H9 (cell line): ENCODE measurements around the gene DEPDC5. TPM values are rescaled to one million over a fixed set of nuclear protein-coding genes. Genes with fewer than 3 reads are reported as not detected.

ENCODE experiments used
- DNase-seq: peaks from one replicate; pipeline ENCODE4 v3.0.0-alpha.2; 2017
- H2AFZ ChIP-seq: one replicate; pipeline ENCODE4 v1.6.1; 2013; ENCODE audit warnings: mild to moderate bottlenecking, low read length, control low read depth, moderate library complexity
- H2AK5ac ChIP-seq: 2 replicates; pipeline ENCODE4 v1.6.1; 2013; ENCODE audit warnings: low read length, control low read depth, mixed read lengths; ENCODE audit not compliant: insufficient read length
- H2BK120ac ChIP-seq: one replicate; pipeline ENCODE4 v1.6.1; 2013; ENCODE audit warnings: low read depth, mild to moderate bottlenecking, low read length, control low read depth, inconsistent platforms; ENCODE audit not compliant: poor library complexity, severe bottlenecking
- H2BK12ac ChIP-seq: 2 replicates; pipeline ENCODE4 v1.6.1; 2013; ENCODE audit warnings: low read length, control low read depth, mixed read lengths, low read depth; ENCODE audit not compliant: insufficient read length
- H2BK15ac ChIP-seq: 2 replicates; pipeline ENCODE4 v1.6.1; 2013; ENCODE audit warnings: low read depth, low read length, control low read depth
- H2BK20ac ChIP-seq: one replicate; pipeline ENCODE4 v1.6.1; 2013; ENCODE audit warnings: low read depth, mild to moderate bottlenecking, low read length, control low read depth, inconsistent platforms; ENCODE audit not compliant: poor library complexity, severe bottlenecking
- H2BK5ac ChIP-seq: 2 replicates; pipeline ENCODE4 v1.6.1; 2013; ENCODE audit warnings: low read length, control low read depth, mixed read lengths; ENCODE audit not compliant: insufficient read length
- H3K14ac ChIP-seq: 2 replicates; pipeline ENCODE4 v1.6.1; 2013; ENCODE audit warnings: low read length, control low read depth; ENCODE audit not compliant: insufficient read depth
- H3K18ac ChIP-seq: 2 replicates; pipeline ENCODE4 v1.6.1; 2013; ENCODE audit warnings: low read depth, mild to moderate bottlenecking, mixed read lengths, low read length, control low read depth; ENCODE audit not compliant: insufficient read length
- H3K23ac ChIP-seq: 2 replicates; pipeline ENCODE4 v1.6.1; 2013; ENCODE audit warnings: low read length, control low read depth, mixed read lengths, low read depth; ENCODE audit not compliant: insufficient read length
- H3K23me2 ChIP-seq: 2 replicates; pipeline ENCODE4 v1.6.1; 2013; ENCODE audit warnings: low read depth, mild to moderate bottlenecking, mixed read lengths, low read length, control low read depth; ENCODE audit not compliant: insufficient read length, poor library complexity, severe bottlenecking
- H3K27ac ChIP-seq: 2 replicates; pipeline ENCODE4 v1.5.1; 2013; ENCODE audit warnings: low read length, control low read depth, mixed read lengths, low read depth; ENCODE audit not compliant: insufficient read length
- H3K27me3 ChIP-seq: 2 replicates; pipeline ENCODE4 v1.6.1; 2013; ENCODE audit warnings: low read length, control low read depth, inconsistent platforms; ENCODE audit not compliant: insufficient read depth
- H3K4ac ChIP-seq: 2 replicates; pipeline ENCODE4 v1.6.1; 2013; ENCODE audit warnings: low read depth, mild to moderate bottlenecking, control low read depth, inconsistent platforms, low read length, moderate library complexity
- H3K4me1 ChIP-seq: 2 replicates; pipeline ENCODE4 v1.6.1; 2013; ENCODE audit warnings: low read length, control low read depth, inconsistent platforms; ENCODE audit not compliant: insufficient read depth
- H3K4me2 ChIP-seq: 2 replicates; pipeline ENCODE4 v1.6.1; 2013; ENCODE audit warnings: low read length, control low read depth, mixed read lengths; ENCODE audit not compliant: insufficient read length, insufficient read depth
- H3K56ac ChIP-seq: 2 replicates; pipeline ENCODE4 v1.6.1; 2013; ENCODE audit warnings: low read depth, mild to moderate bottlenecking, mixed read lengths, low read length, control low read depth; ENCODE audit not compliant: insufficient read length
- H3K79me1 ChIP-seq: 2 replicates; pipeline ENCODE4 v1.6.1; 2013; ENCODE audit warnings: low read depth, mild to moderate bottlenecking, moderate library complexity, low read length, control low read depth, inconsistent platforms; ENCODE audit not compliant: insufficient read depth, poor library complexity, severe bottlenecking
- H3K79me2 ChIP-seq: 2 replicates; pipeline ENCODE4 v1.6.1; 2013; ENCODE audit warnings: low read length, control low read depth, inconsistent platforms; ENCODE audit not compliant: insufficient read depth
- H3K9ac ChIP-seq: 2 replicates; pipeline ENCODE4 v1.6.1; 2013; ENCODE audit warnings: low read length, control low read depth, mixed read lengths; ENCODE audit not compliant: insufficient read length; ENCODE audit errors: extremely low read depth
- H3K9me3 ChIP-seq: one replicate; pipeline ENCODE4 v1.6.1; 2013; ENCODE audit warnings: low read depth, low read length, inconsistent platforms; ENCODE audit not compliant: control insufficient read depth
- H3T11ph ChIP-seq: one replicate; pipeline ENCODE4 v1.6.1; 2013; ENCODE audit warnings: mild to moderate bottlenecking, low read length, control low read depth, inconsistent platforms
- H4K20me1 ChIP-seq: one replicate; pipeline ENCODE4 v1.6.1; 2013; ENCODE audit not compliant: control insufficient read depth, insufficient read length, insufficient read depth
- H4K5ac ChIP-seq: 2 replicates; pipeline ENCODE4 v1.6.1; 2013; ENCODE audit warnings: low read depth, mild to moderate bottlenecking, mixed read lengths, low read length, control low read depth; ENCODE audit not compliant: insufficient read length
- H4K8ac ChIP-seq: replicated peaks from 2 replicates; pipeline ENCODE4 v1.6.1; 2013; ENCODE audit warnings: low read length, control low read depth, mixed read lengths, low read depth; ENCODE audit not compliant: insufficient read length
- H4K91ac ChIP-seq: 2 replicates; pipeline ENCODE4 v1.6.1; 2013; ENCODE audit warnings: low read depth, mild to moderate bottlenecking, moderate library complexity, mixed read lengths, low read length, control low read depth; ENCODE audit not compliant: insufficient read length
- H3K27ac Mint-ChIP-seq, 3 experiments: 2 replicates in 2 of 3; 3 replicates in 1 of 3; pipeline ENCODE4 v1.8.0; 2020 to 2021; ENCODE audit warnings: mixed read lengths in 3 of 3, mild to moderate bottlenecking in 1 of 3, moderate library complexity in 1 of 3
- H3K27me3 Mint-ChIP-seq: 2 replicates; pipeline ENCODE4 v1.8.0; 2021; ENCODE audit warnings: low read depth, mild to moderate bottlenecking, moderate library complexity, mixed read lengths
- H3K36me3 Mint-ChIP-seq, 3 experiments: 2 replicates in 2 of 3; 3 replicates in 1 of 3; pipeline ENCODE4 v1.8.0; 2020 to 2021; ENCODE audit warnings: low read depth in 3 of 3, mixed read lengths in 3 of 3; ENCODE audit not compliant: insufficient read depth in 1 of 3
- H3K4me1 Mint-ChIP-seq, 2 experiments: 2 replicates each; pipeline ENCODE4 v1.8.0; 2020; ENCODE audit warnings: mixed read lengths in 2 of 2
- H3K4me3 Mint-ChIP-seq, 2 experiments: 2 replicates in 1 of 2; 3 replicates in 1 of 2; pipeline ENCODE4 v1.8.0; 2020 to 2021; ENCODE audit warnings: mild to moderate bottlenecking in 2 of 2, mixed read lengths in 2 of 2, moderate library complexity in 1 of 2
- H3K9me3 Mint-ChIP-seq, 2 experiments: 2 replicates in 1 of 2; 3 replicates in 1 of 2; pipeline ENCODE4 v1.8.0; 2020; ENCODE audit warnings: mild to moderate bottlenecking in 2 of 2, mixed read lengths in 2 of 2, moderate library complexity in 1 of 2
- CTCF ChIP-seq: fragments of 200-600 bp; sonication (generic); conservative IDR thresholded peaks from 3 replicates; pipeline ENCODE4 v1.8.0; 2021; ENCODE audit warnings: antibody characterized with exemption, mild to moderate bottlenecking
- WGBS: extraction: QIAGEN DNeasy Blood & Tissue Kit; methylation state at CpG from one replicate; pipeline ENCODE4 v1.1.7; 2013; ENCODE audit warnings: missing lambda C conversion rate, low lambda C conversion rate, mixed read lengths; ENCODE audit not compliant: insufficient read length; ENCODE audit errors: extremely low coverage; 5-methylcytosine and 5-hydroxymethylcytosine counted together
- total RNA-seq: library from RNA; stranded (reverse); gene quantifications from 2 replicates; pipeline ENCODE4 v1.2.1, GENCODE V29; 2021

Gene DEPDC5
- total RNA-seq, 1 experiment from 2014 or later, result 29.2 TPM

DNA sequence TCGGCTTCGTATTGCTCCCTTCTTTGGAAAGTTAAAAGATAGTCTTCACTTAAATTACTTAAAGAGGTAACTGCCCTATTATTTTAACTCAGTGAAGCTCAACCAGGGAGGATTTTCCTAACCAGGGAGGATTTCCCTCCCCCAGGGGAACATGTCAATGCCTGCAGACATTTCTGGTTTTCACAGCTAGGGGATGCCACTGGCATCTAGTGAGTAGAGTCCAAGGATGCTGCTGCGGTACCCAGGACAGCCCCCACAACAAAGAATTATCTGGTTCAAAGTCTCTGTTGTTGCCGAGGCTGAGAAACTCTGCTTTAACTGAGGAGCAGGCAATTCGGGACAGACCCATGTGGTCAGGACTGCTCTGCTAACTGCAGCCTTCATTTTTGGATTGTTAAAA lies 82.2 kb downstream of the DEPDC5 start:
- H3K4me1 Mint-ChIP-seq, result no peaks in the 10 kb centered on the region
- peaks cover 0 to 20% (median 13%) of the 10 kb centered on the region in 3 experiments; a peak in 5 of 7 replicates for H3K36me3 Mint-ChIP-seq

More for the DNA sequence above, 82.2 kb downstream of the DEPDC5 start:
- Histone ChIP-seq H3K18ac (no peak overlapping the region), H3K4me2 (no peak overlapping the region), H2BK12ac (no peak overlapping the region), H2BK15ac (no peak overlapping the region), H3K9ac (no peak overlapping the region), H3T11ph (no peak overlapping the region), H3K23ac (no peak overlapping the region), H2BK20ac (no peak overlapping the region), H3K79me1 (no peaks in the 10 kb centered on the region), H3K23me2 (no peaks in the 10 kb centered on the region), H4K91ac (no peak overlapping the region), H4K8ac (no peak overlapping the region), H4K20me1 (no peaks in the 10 kb centered on the region), H3K14ac (no peak overlapping the region), H2AFZ (no peak overlapping the region), H3K9me3 (no peaks in the 10 kb centered on the region), H3K79me2 (no peaks in the 10 kb centered on the region), H3K27ac (no peak overlapping the region), H3K4me1 (no peaks in the 10 kb centered on the region), H3K56ac (no peak overlapping the region), H2BK120ac (no peak overlapping the region), H4K5ac (no peak overlapping the region), H3K4ac (no peak overlapping the region), H2BK5ac (no peak overlapping the region), H2AK5ac (no peak overlapping the region), H3K27me3 (no peaks in the 10 kb centered on the region)
- Mint-ChIP-seq H3K4me3 (no peak overlapping the region), H3K27me3 (no peaks in the 10 kb centered on the region), H3K9me3 (no peaks in the 10 kb centered on the region), H3K27ac (no peak overlapping the region)
- DNase-seq, result no peak
- peak; percentile 35 for TF ChIP-seq CTCF
- WGBS, result no CpG with 5 or more reads among the region's 5 CpGs
